ENCODE data around the gene SLC25A4.

The SLC25A4 gene

GRCh38 chr4:185122681-185123345 lies 20.3 kb upstream of the SLC25A4 start:
- no peaks in the 10 kb centered on the region for H3K36me3 ChIP-seq (ENCODE audit: control insufficient read depth, insufficient read depth, low read length)
- no peak for TF ChIP-seq CTCF (IDR thresholded peaks at IDR 0.05; ENCODE audit: insufficient read depth, low read length, poor library complexity, severe bottlenecking)
- no peaks in the 10 kb centered on the region for H3K27me3 ChIP-seq (replicated peaks; ENCODE audit: control insufficient read depth, insufficient read depth, low read length)
- H3K4me3 ChIP-seq (replicated peaks; ENCODE audit: low read depth, low read length) = 0 out of 2 replicates have a peak overlapping the region, but pooled peaks have one; percentile 18
- no peak for DNase-seq (ENCODE audit: extremely low read depth, insufficient read length)

- H3K4me3 ChIP-seq (replicated peaks; ENCODE audit: low read depth, low read length) = no peak overlapping the region
- H3K27me3 ChIP-seq (replicated peaks; ENCODE audit: control insufficient read depth, insufficient read depth, low read length) = no peaks in the 10 kb centered on the region; the same call in 1 of the 2 replicates
- DNase-seq (ENCODE audit: extremely low read depth, insufficient read length) = no peak
- TF ChIP-seq CTCF (IDR thresholded peaks at IDR 0.05; ENCODE audit: insufficient read depth, low read length, poor library complexity, severe bottlenecking) = no peak
- H3K36me3 ChIP-seq (ENCODE audit: control insufficient read depth, insufficient read depth, low read length) = no peaks in the 10 kb centered on the region
These were observed 19.1 kb upstream of the SLC25A4 start for GRCh38 chr4:185124006-185124405.

GRCh38 chr4:185127021-185127925 lies 15.8 kb upstream of the SLC25A4 start:
- no peak for TF ChIP-seq CTCF (IDR thresholded peaks at IDR 0.05; ENCODE audit: insufficient read depth, low read length, poor library complexity, severe bottlenecking)
- Histone ChIP-seq H3K27me3 (replicated peaks; ENCODE audit: control insufficient read depth, insufficient read depth, low read length) (no peaks in the 10 kb centered on the region; the same call in 1 of the 2 replicates), H3K36me3 (ENCODE audit: control insufficient read depth, insufficient read depth, low read length) (no peaks in the 10 kb centered on the region), H3K4me3 (replicated peaks; ENCODE audit: low read depth, low read length) (no peak overlapping the region)
- peak; percentile 18 for DNase-seq (ENCODE audit: extremely low read depth, insufficient read length)

GRCh38 chr4:185128272-185129119 lies 14.6 kb upstream of the SLC25A4 start:
- H3K4me3 ChIP-seq (replicated peaks; ENCODE audit: low read depth, low read length) = peak overlapping the region; percentile 39
- peak; percentile 51 for DNase-seq (ENCODE audit: extremely low read depth, insufficient read length)
- no peaks in the 10 kb centered on the region for H3K36me3 ChIP-seq (ENCODE audit: control insufficient read depth, insufficient read depth, low read length)
- peak; percentile 6 for TF ChIP-seq CTCF (IDR thresholded peaks at IDR 0.05; ENCODE audit: insufficient read depth, low read length, poor library complexity, severe bottlenecking)
- no peaks in the 10 kb centered on the region; the same call in 1 of the 2 replicates for H3K27me3 ChIP-seq (replicated peaks; ENCODE audit: control insufficient read depth, insufficient read depth, low read length)

GRCh38 chr4:185134307-185134869 lies 8.7 kb upstream of the SLC25A4 start:
- Histone ChIP-seq H3K27me3 (replicated peaks; ENCODE audit: control insufficient read depth, insufficient read depth, low read length) (no peaks in the 10 kb centered on the region), H3K4me3 (replicated peaks; ENCODE audit: low read depth, low read length) (no peak overlapping the region), H3K36me3 (ENCODE audit: control insufficient read depth, insufficient read depth, low read length) (no peaks in the 10 kb centered on the region)
- TF ChIP-seq CTCF (IDR thresholded peaks at IDR 0.05; ENCODE audit: insufficient read depth, low read length, poor library complexity, severe bottlenecking) = peak; percentile 65
- no peak for DNase-seq (ENCODE audit: extremely low read depth, insufficient read length)

All from GM06990 (cell line).